Measurements from ENCODE around the gene SMIM13. TPM values are rescaled to one million over a fixed set of nuclear protein-coding genes. Genes with fewer than 3 reads are reported as not detected.

SMIM13 gene
- total RNA-seq, 4 donors from 2014 or later = 6.3 to 11.1 (median 9.6) TPM

- WGBS, 2 donors = 37 to 50% methylated on average over 2 of the region's 2 CpGs
Measured at GRCh38 chr6:11121851-11122250, 28.2 kb downstream of the SMIM13 start.

GRCh38 chr6:11122380-11122779 lies 28.7 kb downstream of the SMIM13 start:
- Histone ChIP-seq H3K27me3 (no peaks in the 10 kb centered on the region), H3K4me3 (no peak overlapping the region), H3K4me1 (peaks cover 0 to 37% (median 15%) of the 10 kb centered on the region in 4 donors), H3K9me3 (no peaks in the 10 kb centered on the region), H3K27ac (no peak overlapping the region), H3K36me3 (peaks cover 0 to 3% (median 0%) of the 10 kb centered on the region in 3 donors)
- WGBS, 2 donors = 53 to 70% methylated on average over 1 of the region's 1 CpG
- DNase-seq (ENCODE audit: low spot score in 2 of 2) = no peak
- TF ChIP-seq EP300 (IDR thresholded peaks at IDR 0.05) = no peak

More at GRCh38 chr6:11121851-11122250, 28.2 kb downstream of the SMIM13 start:
- H3K27ac ChIP-seq = no peak overlapping the region
- no peak for DNase-seq (ENCODE audit: low spot score in 2 of 2)
- H3K4me3 ChIP-seq = no peak overlapping the region
- peaks cover 0 to 37% (median 15%) of the 10 kb centered on the region in 4 donors for H3K4me1 ChIP-seq
- H3K36me3 ChIP-seq = no peaks in the 10 kb centered on the region
- no peaks in the 10 kb centered on the region for H3K9me3 ChIP-seq
- TF ChIP-seq EP300 (IDR thresholded peaks at IDR 0.05) (no peak), CTCF (IDR thresholded peaks at IDR 0.05) (no peak), POLR2A (IDR thresholded peaks at IDR 0.05) (no peak)
- no peaks in the 10 kb centered on the region for H3K27me3 ChIP-seq

GRCh38 chr6:11123978-11124377 lies 30.3 kb downstream of the SMIM13 start:
- TF ChIP-seq CTCF (IDR thresholded peaks at IDR 0.05) (no peak), POLR2A (IDR thresholded peaks at IDR 0.05) (no peak), EP300 (IDR thresholded peaks at IDR 0.05) (no peak)
- DNase-seq (ENCODE audit: low spot score in 2 of 2) = no peak
- Histone ChIP-seq H3K9me3 (no peaks in the 10 kb centered on the region), H3K36me3 (peaks cover 0 to 10% (median 0%) of the 10 kb centered on the region in 3 donors), H3K27me3 (no peaks in the 10 kb centered on the region), H3K4me1 (peaks cover 0 to 37% (median 15%) of the 10 kb centered on the region in 4 donors), H3K4me3 (no peak overlapping the region), H3K27ac (no peak overlapping the region)
- WGBS, 2 donors = 75 to 80% methylated on average over 2 of the region's 2 CpGs

- no peak for DNase-seq (ENCODE audit: low spot score in 2 of 2)
- no peak for TF ChIP-seq CTCF (IDR thresholded peaks at IDR 0.05)
- TF ChIP-seq EP300 (IDR thresholded peaks at IDR 0.05) = no peak
- Histone ChIP-seq H3K9me3 (no peaks in the 10 kb centered on the region), H3K27ac (no peak overlapping the region), H3K27me3 (no peaks in the 10 kb centered on the region), H3K4me1 (peaks cover 0 to 19% (median 7%) of the 10 kb centered on the region in 4 donors), H3K36me3 (peaks cover 0 to 10% (median 0%) of the 10 kb centered on the region in 3 donors), H3K4me3 (no peak overlapping the region)
- 81% methylated on average over 2 of the region's 2 CpGs; no CpG with 5 or more reads in 1 of the 2 donors for WGBS, 2 donors
Measured at GRCh38 chr6:11126876-11127275, 33.2 kb downstream of the SMIM13 start.

GRCh38 chr6:11128608-11129007 lies 35.0 kb downstream of the SMIM13 start:
- H3K27ac ChIP-seq = no peak overlapping the region
- WGBS, 2 donors = 90% methylated on average over 2 of the region's 2 CpGs

More at GRCh38 chr6:11128608-11129007, 35.0 kb downstream of the SMIM13 start:
- DNase-seq (ENCODE audit: low spot score in 2 of 2) = no peak
- H3K36me3 ChIP-seq = peaks cover 0 to 10% (median 0%) of the 10 kb centered on the region in 3 donors
- H3K9me3 ChIP-seq = no peaks in the 10 kb centered on the region
- H3K4me1 ChIP-seq = peaks cover 0 to 5% (median 0%) of the 10 kb centered on the region in 4 donors
- H3K27me3 ChIP-seq = no peaks in the 10 kb centered on the region
- no peak for TF ChIP-seq CTCF (IDR thresholded peaks at IDR 0.05)
- no peak for TF ChIP-seq EP300 (IDR thresholded peaks at IDR 0.05)
- no peak for TF ChIP-seq POLR2A (IDR thresholded peaks at IDR 0.05)
- H3K4me3 ChIP-seq = no peak overlapping the region
